ENCODE measurements around the gene TEKT1.

- TF ChIP-seq TSHZ1 (tag by site-specific recombination; IDR thresholded peaks at IDR 0.05; ENCODE audit: borderline replicate concordance) (no peak), ZNF274 (IDR thresholded peaks at IDR 0.05; ENCODE audit: low read length) (no peak), ZNF274 (tag by site-specific recombination; IDR thresholded peaks at IDR 0.05; ENCODE audit: borderline replicate concordance) (no peak), ZNF692 (tag by site-specific recombination; IDR thresholded peaks at IDR 0.05) (no peak), ZSCAN18 (tag by site-specific recombination; IDR thresholded peaks at IDR 0.05) (no peak), REST (tag by site-specific recombination; IDR thresholded peaks at IDR 0.05) (no peak)
Measured at GRCh38 chr17:6748617-6749016, 82.9 kb downstream of the TEKT1 start.

Data from HEK293 (cell line).